DND-41 (cell line): Measurements from ENCODE around the gene PIK3C3.

Source experiments
- CTCF ChIP-seq: IDR thresholded peaks from 2 replicates; pipeline ENCODE4 v1.5.1; 2012; ENCODE audit warnings: borderline replicate concordance, low read length, moderate library complexity, mild to moderate bottlenecking; ENCODE audit not compliant: poor library complexity, severe bottlenecking; ENCODE audit errors: extremely low read depth
- EZH2 ChIP-seq: IDR thresholded peaks from 3 replicates; pipeline ENCODE4 v1.6.1; 2012; ENCODE audit warnings: borderline replicate concordance, low read depth, mild to moderate bottlenecking, moderate library complexity, low read length, inconsistent platforms; ENCODE audit not compliant: severe bottlenecking

GRCh38 chr18:41966943-41967342 lies 11.9 kb downstream of the PIK3C3 start:
- TF ChIP-seq CTCF (no peak), EZH2 (no peak)
